ENCODE data around the gene BCL11B.

Gene BCL11B

GRCh38 chr14:99213527-99213971 lies 58.4 kb downstream of the BCL11B start:
- no peak for TF ChIP-seq CTCF (IDR thresholded peaks at IDR 0.05)

GRCh38 chr14:99213101-99213500 lies 58.9 kb downstream of the BCL11B start:
- no peak for TF ChIP-seq CTCF (IDR thresholded peaks at IDR 0.05)

- no peak for TF ChIP-seq CTCF (IDR thresholded peaks at IDR 0.05)
Measured at GRCh38 chr14:99212646-99213045, 59.4 kb downstream of the BCL11B start.

- no peak for TF ChIP-seq CTCF (IDR thresholded peaks at IDR 0.05)
Measured at GRCh38 chr14:99212199-99212598, 59.8 kb downstream of the BCL11B start.

- TF ChIP-seq CTCF (IDR thresholded peaks at IDR 0.05): no peak
Measured at GRCh38 chr14:99211410-99211809, 60.6 kb downstream of the BCL11B start.

GRCh38 chr14:99210333-99210732 lies 61.7 kb downstream of the BCL11B start:
- TF ChIP-seq CTCF (IDR thresholded peaks at IDR 0.05): no peak

- TF ChIP-seq CTCF (IDR thresholded peaks at IDR 0.05): no peak
Measured at GRCh38 chr14:99209409-99209808, 62.6 kb downstream of the BCL11B start.

GRCh38 chr14:99208318-99208717 lies 63.7 kb downstream of the BCL11B start:
- no peak for TF ChIP-seq CTCF (IDR thresholded peaks at IDR 0.05)

Data from LNCAP (cell line).